ENCODE measurements around the gene EGFL7. TPM values are rescaled to one million over a fixed set of nuclear protein-coding genes. Genes with fewer than 3 reads are reported as not detected.

EGFL7 gene
- total RNA-seq, 1 experiment from 2014 or later, result 79.5 TPM

DNA sequence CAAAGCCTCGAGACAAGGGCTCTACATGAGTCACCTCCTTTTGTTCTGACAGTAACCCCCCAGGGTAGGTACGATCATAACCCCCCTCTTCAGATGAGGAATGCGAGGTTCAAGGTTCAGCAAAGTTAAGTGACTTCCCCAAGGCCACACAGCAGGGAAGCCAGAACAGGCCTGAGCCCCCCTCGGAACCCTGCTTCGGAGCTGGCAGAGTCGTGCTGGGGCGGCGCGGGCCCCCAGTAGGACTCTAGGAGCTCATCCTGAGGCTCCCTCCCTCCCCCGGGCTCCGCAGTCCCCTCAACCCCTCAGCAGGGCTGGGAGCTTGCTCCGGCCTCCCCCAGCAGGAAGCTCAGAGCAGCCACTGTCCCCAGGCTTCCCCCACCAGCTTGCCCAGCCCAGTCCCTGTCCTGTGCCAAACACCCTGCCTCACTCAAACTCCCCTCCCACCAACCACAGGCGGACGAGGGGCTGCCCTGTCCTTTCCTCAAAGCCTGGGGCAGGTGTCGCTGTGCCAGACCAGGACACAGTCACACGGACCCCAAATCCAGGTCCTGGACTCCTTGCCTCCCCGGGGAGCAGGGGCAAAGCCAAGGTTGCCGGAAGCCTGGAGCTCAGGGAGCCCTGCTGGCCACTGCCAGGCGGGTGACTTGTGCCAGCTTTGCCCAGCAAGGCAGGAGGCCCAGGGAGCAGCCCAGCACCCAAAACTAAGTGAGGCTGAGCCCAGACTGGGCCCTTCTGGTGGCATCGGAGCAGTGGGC lies 19.4 kb downstream of the EGFL7 start:
- intact Hi-C loops (cut with micrococcal nuclease; ENCODE audit: unreplicated experiment), result no loop called here
- TF ChIP-seq CTCF (conservative IDR thresholded peaks at IDR 0.05; ENCODE audit: low read depth, low read length) (no peak), EZH2 (IDR thresholded peaks at IDR 0.05; ENCODE audit: borderline replicate concordance, low read depth, low read length, poor library complexity, severe bottlenecking) (no peak)
- ChIA-PET CTCF (interaction anchor here (0.6 kb wide), 1 partner anchor 19 kb away, joined by 4 read pairs; no protein-coding TSS in a partner anchor), POLR2A (ENCODE audit: low non-redundant PET) (interaction anchor here (0.5 kb wide), 1 partner anchor 13 kb away, joined by 3 read pairs; no protein-coding TSS in a partner anchor)
- Histone ChIP-seq H3K4me3 (ENCODE audit: low read depth, low read length, poor library complexity, severe bottlenecking) (no peak overlapping the region), H3K4me1 (ENCODE audit: insufficient read depth, low read length, poor library complexity, severe bottlenecking) (peaks cover 22% of the 10 kb centered on the region), H3K9me3 (ENCODE audit: low read depth, low read length, poor library complexity, severe bottlenecking) (no peaks in the 10 kb centered on the region), H3K27me3 (replicated peaks; ENCODE audit: insufficient read depth, low read depth, low read length, poor library complexity) (no peaks in the 10 kb centered on the region), H3K27ac (ENCODE audit: low read depth, low read length, poor library complexity, severe bottlenecking) (peak overlapping the region; percentile 47), H3K36me3 (ENCODE audit: insufficient read depth, low read length, poor library complexity, severe bottlenecking) (no peaks in the 10 kb centered on the region)
- no TSS peak for BruUV-seq (replicated peaks)
- no peak for DNase-seq (ENCODE audit: low spot score)

DNA sequence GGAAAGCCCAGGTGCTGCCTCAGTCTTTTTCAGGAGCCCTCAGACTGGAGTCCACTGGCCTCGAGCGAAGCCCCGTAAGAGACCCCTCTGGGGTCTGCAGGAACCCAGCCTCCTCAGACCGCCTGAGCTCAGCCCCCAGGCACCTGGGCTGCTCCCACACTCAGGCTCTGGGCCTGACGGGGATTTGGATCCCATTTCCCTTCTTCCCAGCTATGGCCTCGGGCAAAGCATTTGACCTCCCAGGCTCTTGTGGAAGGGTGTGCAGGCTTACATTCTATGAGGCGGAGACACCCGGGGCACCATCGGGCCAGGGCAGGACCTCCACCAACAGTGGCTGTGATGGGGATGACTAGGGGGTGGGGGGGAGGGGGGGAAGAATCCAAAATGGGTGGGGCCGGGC lies 20.0 kb downstream of the EGFL7 start:
- ChIA-PET POLR2A (ENCODE audit: low non-redundant PET) (interaction anchor here (0.5 kb wide), 1 partner anchor 14 kb away, joined by 3 read pairs; no protein-coding TSS in a partner anchor), CTCF (no interaction called here)
- TF ChIP-seq CTCF (conservative IDR thresholded peaks at IDR 0.05; ENCODE audit: low read depth, low read length) (no peak), EZH2 (IDR thresholded peaks at IDR 0.05; ENCODE audit: borderline replicate concordance, low read depth, low read length, poor library complexity, severe bottlenecking) (no peak)
- H3K27me3 ChIP-seq (replicated peaks; ENCODE audit: insufficient read depth, low read depth, low read length, poor library complexity), result no peaks in the 10 kb centered on the region
- intact Hi-C loops (cut with micrococcal nuclease; ENCODE audit: unreplicated experiment), result no loop called here
- no peak overlapping the region for H3K4me3 ChIP-seq (ENCODE audit: low read depth, low read length, poor library complexity, severe bottlenecking)
- no peak overlapping the region for H3K27ac ChIP-seq (ENCODE audit: low read depth, low read length, poor library complexity, severe bottlenecking)
- DNase-seq (ENCODE audit: low spot score), result no peak
- H3K9me3 ChIP-seq (ENCODE audit: low read depth, low read length, poor library complexity, severe bottlenecking), result no peaks in the 10 kb centered on the region
- BruUV-seq (replicated peaks), result no TSS peak
- H3K36me3 ChIP-seq (ENCODE audit: insufficient read depth, low read length, poor library complexity, severe bottlenecking), result no peaks in the 10 kb centered on the region
- H3K4me1 ChIP-seq (ENCODE audit: insufficient read depth, low read length, poor library complexity, severe bottlenecking), result peaks cover 22% of the 10 kb centered on the region

DNA sequence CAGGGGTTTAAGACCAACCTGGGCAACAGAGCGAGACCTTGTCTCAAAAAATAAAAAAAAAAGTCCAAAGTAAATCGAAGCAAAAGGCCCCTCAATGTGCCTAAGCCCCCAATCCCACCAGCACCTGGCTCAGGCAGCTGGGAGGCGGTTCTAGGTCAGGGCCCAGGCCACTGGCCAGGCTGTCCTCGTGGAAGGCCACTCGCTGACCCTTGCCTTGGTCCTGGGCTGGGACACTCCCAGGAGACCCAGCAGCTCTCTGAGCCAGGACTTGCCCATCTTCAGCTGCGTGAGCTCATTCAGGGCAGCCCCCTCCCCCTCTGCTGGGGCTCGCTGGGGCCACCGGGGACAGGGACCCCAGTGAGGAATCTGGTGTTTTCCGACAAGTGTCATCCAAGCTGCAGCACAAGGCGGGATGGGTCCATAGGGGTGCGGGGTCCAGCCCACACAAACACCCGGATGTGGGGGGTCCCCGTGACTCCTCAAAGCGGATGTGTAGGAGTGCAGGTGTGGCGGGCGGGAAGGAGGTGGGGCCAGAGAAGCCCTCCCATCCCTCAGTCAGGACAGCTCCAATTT lies 20.5 kb downstream of the EGFL7 start:
- POLR2A ChIA-PET (ENCODE audit: low non-redundant PET), result no interaction called here
- CTCF ChIA-PET, result no interaction called here
- Histone ChIP-seq H3K27me3 (replicated peaks; ENCODE audit: insufficient read depth, low read depth, low read length, poor library complexity) (no peaks in the 10 kb centered on the region), H3K4me1 (ENCODE audit: insufficient read depth, low read length, poor library complexity, severe bottlenecking) (peaks cover 22% of the 10 kb centered on the region), H3K4me3 (ENCODE audit: low read depth, low read length, poor library complexity, severe bottlenecking) (no peak overlapping the region), H3K27ac (ENCODE audit: low read depth, low read length, poor library complexity, severe bottlenecking) (no peak overlapping the region), H3K9me3 (ENCODE audit: low read depth, low read length, poor library complexity, severe bottlenecking) (no peaks in the 10 kb centered on the region), H3K36me3 (ENCODE audit: insufficient read depth, low read length, poor library complexity, severe bottlenecking) (no peaks in the 10 kb centered on the region)
- intact Hi-C loops (cut with micrococcal nuclease; ENCODE audit: unreplicated experiment), result no loop called here
- no TSS peak for BruUV-seq (replicated peaks)
- DNase-seq (ENCODE audit: low spot score), result no peak
- TF ChIP-seq CTCF (conservative IDR thresholded peaks at IDR 0.05; ENCODE audit: low read depth, low read length) (no peak), EZH2 (IDR thresholded peaks at IDR 0.05; ENCODE audit: borderline replicate concordance, low read depth, low read length, poor library complexity, severe bottlenecking) (no peak)
